Body of pancreas (tissue), 4 donors: ENCODE data around the gene PIEZO2. TPM values are rescaled to one million over a fixed set of nuclear protein-coding genes. Genes with fewer than 3 reads are reported as not detected.

Source experiments
- ATAC-seq: fragments of 150-250 bp; one replicate; pipeline ENCODE4 v1.9.1; 2016
- DNase-seq, 4 donors: peaks; one replicate each; pipeline ENCODE4 v3.0.0-alpha.2; 2019
- H3K27ac ChIP-seq, 4 donors: fragments of 200-600 bp; sonication (generic); 1 replicate in 3 of 4; 2 replicates in 1 of 4; pipeline versions ENCODE4 v1.5.1 to v1.6.1; 2016 to 2019; ENCODE audit warnings: mild to moderate bottlenecking in 1 of 4, mixed read lengths in 1 of 4, moderate library complexity in 1 of 4
- H3K27me3 ChIP-seq, 2 donors: fragments of 200-600 bp; sonication (generic); one replicate each; pipeline ENCODE4 v1.6.0; 2016; ENCODE audit warnings: mild to moderate bottlenecking in 1 of 2
- H3K36me3 ChIP-seq, 2 donors: fragments of 200-600 bp; sonication (generic); replicated peaks in 1 of 2; 2 replicates each; pipeline ENCODE4 v1.5.1; 2016; ENCODE audit warnings: low read depth in 2 of 2; ENCODE audit not compliant: insufficient read depth in 1 of 2
- H3K4me1 ChIP-seq: fragments of 200-600 bp; sonication (generic); one replicate; pipeline ENCODE4 v1.6.0; 2016
- H3K4me3 ChIP-seq, 2 donors: fragments of 200-600 bp; sonication (generic); 1 replicate in 1 of 2; 2 replicates in 1 of 2; pipeline ENCODE4 v1.5.1; 2016 to 2019
- H3K9me3 ChIP-seq, 3 donors: fragments of 200-600 bp; sonication (generic); 1 replicate in 2 of 3; 2 replicates in 1 of 3; pipeline ENCODE4 v1.5.1; 2016
- POLR2A ChIP-seq, 3 donors: fragments of 450-650 bp; IDR thresholded peaks; one replicate each; pipeline ENCODE4 v1.6.1; 2016; ENCODE audit warnings: antibody characterized with exemption in 3 of 3, mild to moderate bottlenecking in 2 of 3
- WGBS, 2 donors: methylation state at CpG; one replicate each; pipeline ENCODE4 v1.1.5; 2017; 5-methylcytosine and 5-hydroxymethylcytosine counted together
- intact Hi-C: fragments of 100-400 bp; cut with DNase I; formaldehyde crosslinking; loops from one replicate; pipeline ENCODE4 v1.15.1; 2023
- total RNA-seq, 2 donors: library from RNA; depleted of rRNA; stranded (reverse); fragments of >200 nt; gene quantifications; one replicate each; pipeline ENCODE4 v1.1.0, GENCODE V29; 2016
- TF ChIP-seq, protein P1 (sequence below), 7 experiments: fragments of 450-650 bp in 4 of 7; fragments of 200-600 bp in 3 of 7; sonication (generic) in 3 of 7; IDR thresholded peaks; one replicate each; pipeline ENCODE4 v1.5.1; 2016 to 2019; ENCODE audit warnings: antibody characterized with exemption in 7 of 7

PIEZO2 gene
- total RNA-seq, 2 donors from 2014 or later: 0.33 to 40.7 TPM

- WGBS, 2 donors: 39 to 55% methylated on average over 3 of the region's 3 CpGs
- ATAC-seq (no peak), DNase-seq (no peak)
- TF ChIP-seq, protein P1, sequence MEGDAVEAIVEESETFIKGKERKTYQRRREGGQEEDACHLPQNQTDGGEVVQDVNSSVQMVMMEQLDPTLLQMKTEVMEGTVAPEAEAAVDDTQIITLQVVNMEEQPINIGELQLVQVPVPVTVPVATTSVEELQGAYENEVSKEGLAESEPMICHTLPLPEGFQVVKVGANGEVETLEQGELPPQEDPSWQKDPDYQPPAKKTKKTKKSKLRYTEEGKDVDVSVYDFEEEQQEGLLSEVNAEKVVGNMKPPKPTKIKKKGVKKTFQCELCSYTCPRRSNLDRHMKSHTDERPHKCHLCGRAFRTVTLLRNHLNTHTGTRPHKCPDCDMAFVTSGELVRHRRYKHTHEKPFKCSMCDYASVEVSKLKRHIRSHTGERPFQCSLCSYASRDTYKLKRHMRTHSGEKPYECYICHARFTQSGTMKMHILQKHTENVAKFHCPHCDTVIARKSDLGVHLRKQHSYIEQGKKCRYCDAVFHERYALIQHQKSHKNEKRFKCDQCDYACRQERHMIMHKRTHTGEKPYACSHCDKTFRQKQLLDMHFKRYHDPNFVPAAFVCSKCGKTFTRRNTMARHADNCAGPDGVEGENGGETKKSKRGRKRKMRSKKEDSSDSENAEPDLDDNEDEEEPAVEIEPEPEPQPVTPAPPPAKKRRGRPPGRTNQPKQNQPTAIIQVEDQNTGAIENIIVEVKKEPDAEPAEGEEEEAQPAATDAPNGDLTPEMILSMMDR (IDR thresholded peaks at IDR 0.05): no peak
- no peak for TF ChIP-seq POLR2A (IDR thresholded peaks at IDR 0.05)
- no peak overlapping the region for H3K27ac ChIP-seq
- no peaks in the 10 kb centered on the region for H3K36me3 ChIP-seq
- H3K9me3 ChIP-seq: no peaks in the 10 kb centered on the region
- H3K4me3 ChIP-seq: no peak overlapping the region
- no peaks in the 10 kb centered on the region for H3K27me3 ChIP-seq
- H3K4me1 ChIP-seq: no peaks in the 10 kb centered on the region
- intact Hi-C loops: no loop called here
Measured at GRCh38 chr18:11051462-11051861, 97.9 kb downstream of the PIEZO2 start.

DNA sequence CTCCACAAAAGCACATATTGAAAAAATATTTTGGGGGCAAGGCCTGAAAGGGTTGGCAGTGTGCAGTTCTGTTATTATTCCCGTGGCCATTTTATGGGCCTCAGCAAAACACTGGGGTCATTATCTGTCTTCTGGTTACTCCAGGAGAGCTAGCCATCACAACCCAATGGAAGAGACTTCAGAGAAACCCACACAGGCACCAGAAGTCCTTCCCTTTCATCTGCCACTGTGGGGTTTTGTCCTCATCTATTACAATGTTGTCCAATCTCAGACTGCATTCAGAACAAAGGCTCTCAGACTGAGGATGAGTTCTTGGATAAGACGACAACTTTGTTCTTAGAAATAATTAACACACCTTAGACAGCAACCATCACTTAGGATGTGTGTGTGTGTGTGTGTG, 98.4 kb downstream of the PIEZO2 start:
- Histone ChIP-seq H3K27ac (no peak overlapping the region), H3K36me3 (no peaks in the 10 kb centered on the region), H3K27me3 (no peaks in the 10 kb centered on the region), H3K9me3 (no peaks in the 10 kb centered on the region), H3K4me3 (no peak overlapping the region), H3K4me1 (no peaks in the 10 kb centered on the region)
- ATAC-seq (no peak), DNase-seq (no peak)
- no peak for TF ChIP-seq POLR2A (IDR thresholded peaks at IDR 0.05)
- TF ChIP-seq, protein P1 (IDR thresholded peaks at IDR 0.05): no peak
- intact Hi-C loops: no loop called here
- WGBS, 2 donors: 79 to 86% methylated on average over 2 of the region's 2 CpGs

DNA sequence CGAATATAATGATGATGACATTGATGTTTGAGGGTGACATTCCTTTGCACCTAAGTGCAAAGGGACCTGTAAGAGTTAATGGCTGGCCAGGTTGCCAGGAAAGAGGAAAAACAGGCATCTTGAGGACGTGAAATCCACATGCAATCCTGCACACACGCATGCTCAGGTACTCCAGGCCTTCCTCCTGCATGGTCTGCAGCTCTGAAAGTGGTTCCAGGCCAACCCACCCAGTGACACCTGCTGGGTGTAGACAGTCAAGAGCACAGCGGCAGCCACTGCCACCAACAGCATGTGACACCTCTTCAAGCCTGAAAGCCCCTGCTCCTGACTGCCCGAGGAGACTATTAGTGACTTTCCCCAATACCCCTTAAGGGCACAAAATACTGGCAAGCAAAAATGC, 101.6 kb downstream of the PIEZO2 start:
- intact Hi-C loops: no loop called here
- ATAC-seq: no peak
- Histone ChIP-seq H3K36me3 (no peaks in the 10 kb centered on the region), H3K4me3 (no peak overlapping the region), H3K9me3 (no peaks in the 10 kb centered on the region), H3K27me3 (no peaks in the 10 kb centered on the region), H3K4me1 (no peaks in the 10 kb centered on the region), H3K27ac (no peak overlapping the region)
- WGBS, 2 donors: 73 to 85% methylated on average over 5 of the region's 5 CpGs
- no peak for TF ChIP-seq POLR2A (IDR thresholded peaks at IDR 0.05)
- TF ChIP-seq, protein P1 (IDR thresholded peaks at IDR 0.05): no peak
- DNase-seq: no peak

DNA sequence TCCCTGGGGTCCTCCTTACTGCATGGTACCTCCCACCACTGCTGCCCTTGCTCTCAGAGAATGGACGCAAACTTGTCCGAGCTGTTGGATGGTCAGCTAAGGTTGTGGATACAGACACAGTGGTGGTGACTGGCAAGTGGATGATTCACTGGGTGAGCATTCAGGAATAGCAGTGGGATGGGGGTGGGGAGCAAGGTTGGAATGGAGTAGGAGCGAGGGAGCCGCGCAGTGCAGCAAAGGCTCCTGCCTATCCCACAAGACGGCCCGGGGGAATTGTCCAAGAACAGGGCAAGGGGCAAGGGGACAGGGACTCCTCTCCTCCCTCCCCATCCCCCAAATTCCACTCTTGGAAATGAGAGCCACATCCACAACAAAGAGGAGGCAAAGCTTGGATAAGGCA, 102.2 kb downstream of the PIEZO2 start:
- ATAC-seq: no peak
- Histone ChIP-seq H3K4me1 (no peaks in the 10 kb centered on the region), H3K9me3 (no peaks in the 10 kb centered on the region), H3K36me3 (no peaks in the 10 kb centered on the region), H3K27me3 (no peaks in the 10 kb centered on the region), H3K27ac (no peak overlapping the region), H3K4me3 (no peak overlapping the region)
- WGBS, 2 donors: 82 to 87% methylated on average over 6 to 7 of the region's 7 CpGs
- no peak for DNase-seq
- intact Hi-C loops: no loop called here
- TF ChIP-seq, protein P1 (IDR thresholded peaks at IDR 0.05): no peak
- TF ChIP-seq POLR2A (IDR thresholded peaks at IDR 0.05): no peak

- H3K9me3 ChIP-seq: no peaks in the 10 kb centered on the region
- no peaks in the 10 kb centered on the region for H3K4me1 ChIP-seq
- ATAC-seq: no peak
- no peak overlapping the region for H3K4me3 ChIP-seq
- intact Hi-C loops: no loop called here
- no peaks in the 10 kb centered on the region for H3K27me3 ChIP-seq
- DNase-seq: no peak
- no peak for TF ChIP-seq POLR2A (IDR thresholded peaks at IDR 0.05)
- TF ChIP-seq, protein P1 (IDR thresholded peaks at IDR 0.05): no peak
- H3K36me3 ChIP-seq: no peaks in the 10 kb centered on the region
- no peak overlapping the region for H3K27ac ChIP-seq
- WGBS, 2 donors: 66 to 81% methylated on average over 2 of the region's 2 CpGs
Measured at GRCh38 chr18:11046140-11046539, 103.2 kb downstream of the PIEZO2 start.
